Stimulated activated CD4-positive, alpha-beta T cell treated with anti-CD3 and anti-CD28 coated beads, TNF-alpha, amount 100 ng/mL, for 4 hours (primary cell): Measurements from ENCODE around the gene CNOT6L.
"Not testable (repeated sequence)": the region's sequence is repeated elsewhere in the genome, so short reads cannot be mapped to it uniquely, and the experiment has no call there.

Experiments used
- DNase-seq, 3 experiments: peaks; one replicate each; pipeline ENCODE4 v3.0.0-alpha.2; 2020; ENCODE audit warnings: low read depth in 3 of 3

The CNOT6L gene

GRCh38 chr4:77782102-77782835 lies 36.9 kb downstream of the CNOT6L start:
- no peak for DNase-seq

- DNase-seq, result not testable (repeated sequence)
Observed at GRCh38 chr4:77780762-77781161, 38.4 kb downstream of the CNOT6L start.

GRCh38 chr4:77777135-77777807 lies 41.9 kb downstream of the CNOT6L start:
- no peak for DNase-seq

GRCh38 chr4:77776182-77777134 lies 42.7 kb downstream of the CNOT6L start:
- DNase-seq, result no peak

- no peak for DNase-seq
Observed at GRCh38 chr4:77773101-77773500, 46.1 kb downstream of the CNOT6L start.

- no peak for DNase-seq
Observed at GRCh38 chr4:77771566-77771965, 47.6 kb downstream of the CNOT6L start.

GRCh38 chr4:77765720-77766119 lies 53.4 kb downstream of the CNOT6L start:
- DNase-seq, result no peak

- no peak for DNase-seq
Observed at GRCh38 chr4:77762531-77762930, 56.6 kb downstream of the CNOT6L start.

GRCh38 chr4:77761595-77761994 lies 57.6 kb downstream of the CNOT6L start:
- no peak for DNase-seq

- no peak for DNase-seq
Observed at GRCh38 chr4:77758804-77759203, 60.4 kb downstream of the CNOT6L start.

- DNase-seq, result no peak
Observed at GRCh38 chr4:77751764-77752163, 67.4 kb downstream of the CNOT6L start.

- no peak for DNase-seq
Observed at GRCh38 chr4:77745792-77746191, 73.4 kb downstream of the CNOT6L start.

- DNase-seq, result no peak
Observed at GRCh38 chr4:77742054-77742453, 77.1 kb downstream of the CNOT6L start.

GRCh38 chr4:77740480-77740879 lies 78.7 kb downstream of the CNOT6L start:
- no peak for DNase-seq

- DNase-seq, result peak in 1 of 3 experiments; percentile 6
Observed at GRCh38 chr4:77734928-77735327, 84.2 kb downstream of the CNOT6L start.

- DNase-seq, result no peak
Observed at GRCh38 chr4:77731656-77732055, 87.5 kb downstream of the CNOT6L start.

GRCh38 chr4:77728420-77728819 lies 90.7 kb downstream of the CNOT6L start:
- DNase-seq, result no peak

- DNase-seq, result no peak
Observed at GRCh38 chr4:77721073-77721472, 98.1 kb downstream of the CNOT6L start.

GRCh38 chr4:77718500-77718899 lies 100.7 kb downstream of the CNOT6L start:
- not testable (repeated sequence) for DNase-seq

GRCh38 chr4:77715414-77716290 lies 103.5 kb downstream of the CNOT6L start:
- DNase-seq, result no peak

- no peak for DNase-seq
Observed at GRCh38 chr4:77714514-77714913, 104.7 kb downstream of the CNOT6L start.
